Adrenal gland (tissue), 12 donors: ENCODE results near the gene KRT81. TPM values are rescaled to one million over a fixed set of nuclear protein-coding genes. Genes with fewer than 3 reads are reported as not detected.

ENCODE experiments used
- DNase-seq, 7 donors: peaks; one replicate each; pipeline ENCODE4 v3.0.0-alpha.2; 2019 to 2020
- H3K27ac ChIP-seq, 5 donors: fragments of 200-600 bp; sonication (generic) in 4 of 5; 1 replicate in 3 of 5; 2 replicates in 2 of 5; pipeline versions ENCODE4 v1.5.1 to v1.8.0; 2016 to 2020; ENCODE audit warnings: mild to moderate bottlenecking in 1 of 5
- H3K27me3 ChIP-seq: fragments of 200-600 bp; 2 replicates; pipeline ENCODE4 v1.8.0; 2021
- H3K36me3 ChIP-seq, 2 donors: fragments of 200-600 bp; replicated peaks in 1 of 2; 1 replicate in 1 of 2; 2 replicates in 1 of 2; pipeline versions ENCODE4 v1.5.1 to v1.8.0; 2018 to 2022
- H3K4me1 ChIP-seq, 2 donors: fragments of 200-600 bp; replicated peaks in 1 of 2; 1 replicate in 1 of 2; 2 replicates in 1 of 2; pipeline versions ENCODE4 v1.5.1 to v1.8.0; 2018 to 2021
- H3K4me3 ChIP-seq, 4 donors: fragments of 200-600 bp; sonication (generic) in 3 of 4; one replicate each; pipeline ENCODE4 v1.5.1; 2016 to 2018
- H3K9me3 ChIP-seq, 3 donors: fragments of 200-600 bp; sonication (generic) in 1 of 3; replicated peaks in 1 of 3; 1 replicate in 2 of 3; 2 replicates in 1 of 3; pipeline versions ENCODE4 v1.5.1 to v1.8.0; 2016 to 2021
- POLR2A ChIP-seq, 2 donors: fragments of 450-650 bp; IDR thresholded peaks; one replicate each; pipeline ENCODE4 v1.6.1; 2017; ENCODE audit warnings: antibody characterized with exemption in 2 of 2, mild to moderate bottlenecking in 2 of 2, moderate library complexity in 1 of 2
- WGBS, 4 donors: extraction: QIAGEN DNeasy Blood & Tissue Kit in 2 of 4; methylation state at CpG; one replicate each; pipeline versions ENCODE4 v1.1.5 to v1.1.7; 2013 to 2017; 5-methylcytosine and 5-hydroxymethylcytosine counted together
- intact Hi-C, 2 donors: fragments of 100-400 bp; cut with DNase I; formaldehyde crosslinking; loops; one replicate each; pipeline versions ENCODE4 v1.14.1 to v1.15.0; 2022 to 2023
- polyA plus RNA-seq, 3 donors: library from polyadenylated mRNA; stranded (reverse); fragments of 200-250 nt in 2 of 3; fragments of 350-450 nt in 1 of 3; fragmentation: Illumina TruSeq in 1 of 3; extraction: RNeasy Lipid Tissue Mini Kit (QIAGEN cat#74804) in 1 of 3; gene quantifications; one replicate each; pipeline ENCODE4 v1.2.3, GENCODE V29; 2013 to 2014
- total RNA-seq, 9 donors: library from RNA; depleted of rRNA in 4 of 9; stranded (reverse); fragments of >200 nt in 4 of 9; fragments of 120-200 nt in 1 of 9; fragmentation: NEBNext Ultra II Directional in 1 of 9; extraction: Animal tissue kit (Norgen Biotek cat#: 25700) in 1 of 9; gene quantifications; one replicate each; pipeline versions ENCODE4 v1.1.0 to v1.2.4, GENCODE V29; 2013 to 2023
- TF ChIP-seq, protein P1 (sequence below), 6 experiments: fragments of 450-650 bp in 4 of 6; fragments of 200-600 bp in 2 of 6; sonication (generic) in 1 of 6; IDR thresholded peaks; 1 replicate in 5 of 6; 2 replicates in 1 of 6; pipeline versions ENCODE4 v1.5.1 to v1.8.0; 2016 to 2021; ENCODE audit warnings: antibody characterized with exemption in 6 of 6, mild to moderate bottlenecking in 2 of 6, moderate library complexity in 1 of 6
- donor health status: healthy with polysubstance abuse.
- donor health status: Bipolar disorder and iron deficiency.
- donor health status: DM: yes; HTN: yes; CAD: no.
- donor health status: DM: no; HTN: no; CAD: no.
- donor health status: DM: no; HTN: no; CAD: no.
- donor health status: DM: yes; HTN: yes; CAD: no.

Gene KRT81
- total and polyA plus RNA-seq, 12 donors = 0.25 to 0.42 TPM; not detected in 10

DNA sequence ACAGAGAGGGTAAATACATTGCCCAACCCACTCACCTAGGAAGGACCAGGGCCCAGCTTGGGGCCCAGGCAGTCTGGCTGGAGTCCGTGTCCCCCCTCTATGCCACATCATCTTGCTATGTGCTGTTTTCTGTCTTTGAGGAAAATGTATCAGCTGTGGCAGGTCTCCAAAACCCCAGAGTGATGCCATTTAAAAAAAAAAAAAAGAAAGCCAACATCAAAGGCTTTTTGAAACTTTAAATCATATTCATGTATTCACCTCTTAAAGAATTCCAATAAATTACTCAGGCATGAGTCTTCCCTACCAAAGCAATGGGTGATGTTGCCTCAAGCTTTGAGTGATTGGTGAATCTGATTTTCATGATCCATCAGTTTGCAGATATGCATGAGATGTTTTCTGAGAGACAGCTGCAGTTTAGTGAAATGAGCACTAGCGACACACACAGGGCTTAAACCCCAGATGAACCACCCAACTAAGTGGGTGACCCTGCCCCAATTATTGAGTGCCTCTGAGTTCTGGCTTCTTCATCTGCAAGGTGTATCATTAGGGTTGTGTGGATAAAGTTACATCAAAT is 6.1 kb downstream of the KRT81 start:
- TF ChIP-seq, protein P1, sequence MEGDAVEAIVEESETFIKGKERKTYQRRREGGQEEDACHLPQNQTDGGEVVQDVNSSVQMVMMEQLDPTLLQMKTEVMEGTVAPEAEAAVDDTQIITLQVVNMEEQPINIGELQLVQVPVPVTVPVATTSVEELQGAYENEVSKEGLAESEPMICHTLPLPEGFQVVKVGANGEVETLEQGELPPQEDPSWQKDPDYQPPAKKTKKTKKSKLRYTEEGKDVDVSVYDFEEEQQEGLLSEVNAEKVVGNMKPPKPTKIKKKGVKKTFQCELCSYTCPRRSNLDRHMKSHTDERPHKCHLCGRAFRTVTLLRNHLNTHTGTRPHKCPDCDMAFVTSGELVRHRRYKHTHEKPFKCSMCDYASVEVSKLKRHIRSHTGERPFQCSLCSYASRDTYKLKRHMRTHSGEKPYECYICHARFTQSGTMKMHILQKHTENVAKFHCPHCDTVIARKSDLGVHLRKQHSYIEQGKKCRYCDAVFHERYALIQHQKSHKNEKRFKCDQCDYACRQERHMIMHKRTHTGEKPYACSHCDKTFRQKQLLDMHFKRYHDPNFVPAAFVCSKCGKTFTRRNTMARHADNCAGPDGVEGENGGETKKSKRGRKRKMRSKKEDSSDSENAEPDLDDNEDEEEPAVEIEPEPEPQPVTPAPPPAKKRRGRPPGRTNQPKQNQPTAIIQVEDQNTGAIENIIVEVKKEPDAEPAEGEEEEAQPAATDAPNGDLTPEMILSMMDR (IDR thresholded peaks at IDR 0.05) = no peak
- TF ChIP-seq POLR2A (IDR thresholded peaks at IDR 0.05) = no peak
- WGBS, 4 donors = 88 to 95% (median 94%) methylated on average over 2 of the region's 2 CpGs
- H3K36me3 ChIP-seq = no peaks in the 10 kb centered on the region
- DNase-seq = peak in 1 of 7 donors; percentile 2
- no peak overlapping the region for H3K4me3 ChIP-seq
- H3K27me3 ChIP-seq = no peaks in the 10 kb centered on the region
- no peaks in the 10 kb centered on the region for H3K4me1 ChIP-seq
- intact Hi-C loops = no loop called here
- no peaks in the 10 kb centered on the region for H3K9me3 ChIP-seq
- no peak overlapping the region for H3K27ac ChIP-seq

DNA sequence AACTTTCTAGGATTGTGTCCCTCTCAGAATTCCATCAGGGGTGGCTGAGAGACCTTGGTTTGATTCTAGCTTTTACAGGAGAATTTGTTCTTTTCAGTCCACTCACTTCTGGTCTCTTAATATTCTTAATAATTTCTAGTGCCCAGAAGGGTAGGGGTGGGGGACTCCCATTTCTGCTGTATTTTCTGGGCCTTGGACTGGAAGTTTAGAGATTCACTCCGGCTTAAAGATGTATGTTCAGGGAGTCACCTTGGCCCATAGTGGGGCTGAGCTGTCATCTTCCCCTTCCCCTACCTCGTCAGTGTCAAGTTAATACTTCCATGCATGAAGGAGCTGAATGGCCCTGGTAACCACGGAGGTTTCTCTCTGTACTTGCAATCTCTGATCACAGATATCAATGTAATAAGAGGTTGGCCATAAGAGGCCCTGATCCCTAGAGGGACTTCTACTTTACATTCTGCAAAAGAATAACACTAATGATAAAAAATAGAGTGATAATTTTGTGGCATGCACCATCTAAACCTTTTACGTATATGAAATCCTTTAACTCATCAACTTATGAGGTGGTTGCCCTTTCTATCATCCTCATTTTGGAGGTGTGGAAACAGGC is 6.7 kb downstream of the KRT81 start:
- Histone ChIP-seq H3K27ac (no peak overlapping the region), H3K4me1 (no peaks in the 10 kb centered on the region), H3K9me3 (no peaks in the 10 kb centered on the region), H3K36me3 (no peaks in the 10 kb centered on the region), H3K27me3 (no peaks in the 10 kb centered on the region), H3K4me3 (no peak overlapping the region)
- TF ChIP-seq, protein P1 (IDR thresholded peaks at IDR 0.05) = no peak
- TF ChIP-seq POLR2A (IDR thresholded peaks at IDR 0.05) = no peak
- intact Hi-C loops = no loop called here
- 60 to 85% (median 76%) methylated on average over 4 of the region's 4 CpGs for whole genome bisulfite sequencing, 4 donors
- DNase-seq = peak in 1 of 7 donors; percentile 8

DNA sequence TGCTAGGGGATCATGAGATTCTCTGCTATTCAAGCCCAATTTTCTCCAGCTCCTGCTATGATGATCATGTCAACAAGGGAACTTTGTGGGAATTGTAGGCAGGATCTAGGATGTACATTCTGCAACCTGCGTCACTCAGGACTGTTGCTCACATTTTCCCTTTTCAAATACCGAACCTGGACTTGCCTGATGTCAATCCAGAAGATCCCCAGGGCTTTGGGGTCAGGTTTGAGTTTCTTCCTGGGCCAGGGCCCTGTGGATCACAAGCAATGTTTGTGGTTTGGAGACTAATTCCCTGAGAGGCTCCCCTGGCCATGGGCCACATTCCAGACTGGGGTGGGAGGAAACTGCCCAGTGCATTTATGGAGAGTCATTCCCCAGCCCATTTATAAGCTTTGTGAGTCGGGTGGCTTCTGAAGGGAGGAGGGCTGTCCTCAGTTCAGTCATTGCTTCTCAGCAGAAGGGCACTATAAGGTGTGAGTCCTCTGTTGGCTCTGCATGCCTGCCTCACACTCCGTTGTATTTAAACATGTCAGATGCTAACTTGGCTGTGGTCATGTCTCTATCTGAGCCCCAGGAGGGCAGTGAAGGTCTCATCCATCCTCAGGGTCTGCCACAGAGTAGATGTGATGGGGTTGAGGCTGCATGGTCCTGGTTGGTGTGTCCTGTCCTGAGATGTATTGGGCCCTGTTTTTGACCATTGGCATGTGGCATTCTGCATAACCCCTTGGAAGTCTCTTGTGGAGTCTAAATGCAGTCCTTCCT is 10.4 kb downstream of the KRT81 start:
- Histone ChIP-seq H3K27me3 (no peaks in the 10 kb centered on the region), H3K4me1 (peaks cover 4 to 7% of the 10 kb centered on the region in 2 donors), H3K9me3 (no peaks in the 10 kb centered on the region), H3K4me3 (no peak overlapping the region), H3K27ac (peak overlapping the region in 1 of 5 donors; percentile 80), H3K36me3 (no peaks in the 10 kb centered on the region)
- peak in 3 of 7 donors; percentile 33 to 39 (median 36) for DNase-seq
- no peak for TF ChIP-seq POLR2A (IDR thresholded peaks at IDR 0.05)
- TF ChIP-seq, protein P1 (IDR thresholded peaks at IDR 0.05) = no peak
- intact Hi-C loops = no loop called here
- WGBS, 4 donors = 69 to 90% (median 82%) methylated on average over 2 to 4 of the region's 4 CpGs

DNA sequence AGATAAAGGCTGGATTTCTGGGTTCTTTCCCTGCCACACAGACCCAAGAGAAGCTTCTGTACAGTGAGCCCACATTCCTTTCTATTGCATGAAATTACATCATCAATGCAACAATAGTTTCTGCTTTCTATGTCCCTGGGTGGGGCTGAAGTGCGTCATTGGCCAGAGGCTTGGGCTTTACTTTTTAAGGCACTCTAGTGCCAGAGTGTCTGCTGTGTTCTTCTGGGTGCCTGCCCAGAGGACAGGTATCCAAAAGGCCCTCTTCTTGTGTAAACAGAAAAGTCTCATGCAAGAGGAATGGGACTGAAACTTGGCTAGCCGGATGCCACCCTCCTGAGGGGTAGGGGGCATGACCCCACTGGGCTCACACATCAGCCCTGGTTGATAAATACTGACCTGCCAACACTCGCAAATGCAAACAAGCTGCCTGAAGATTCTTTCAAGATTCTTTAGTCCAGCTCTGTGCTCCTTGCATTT is 11.0 kb downstream of the KRT81 start:
- intact Hi-C loops = no loop called here
- DNase-seq = peak in 1 of 7 donors; percentile 29
- WGBS, 4 donors = 65 to 92% (median 84%) methylated on average over 3 of the region's 3 CpGs
- peak overlapping the region in 1 of 5 donors; percentile 80 for H3K27ac ChIP-seq
- H3K36me3 ChIP-seq = no peaks in the 10 kb centered on the region
- no peaks in the 10 kb centered on the region for H3K9me3 ChIP-seq
- TF ChIP-seq, protein P1 (IDR thresholded peaks at IDR 0.05) = no peak
- TF ChIP-seq POLR2A (IDR thresholded peaks at IDR 0.05) = no peak
- H3K4me3 ChIP-seq = no peak overlapping the region
- H3K4me1 ChIP-seq = peaks cover 4 to 7% of the 10 kb centered on the region in 2 donors
- no peaks in the 10 kb centered on the region for H3K27me3 ChIP-seq
